ENCODE measurements around the gene CCDC78.

CCDC78 gene

GRCh38 chr16:674214-674881, 51.9 kb downstream of the CCDC78 start:
- H3K4me3 ChIP-seq (ENCODE audit: low read depth, low read length), result no peak overlapping the region
- H3K27ac ChIP-seq, result no peak overlapping the region
- in situ Hi-C loops (cut with HindIII; ENCODE audit: low pct_ligation_motif_present, low sequenced_read_pairs), result no loop called here
- H3K27me3 ChIP-seq (replicated peaks), result no peaks in the 10 kb centered on the region
- peaks cover 48% of the 10 kb centered on the region for H3K36me3 ChIP-seq (replicated peaks)
- no peak for DNase-seq
- TF ChIP-seq CTCF (IDR thresholded peaks at IDR 0.05; ENCODE audit: low read depth, low read length, missing control alignments), result no peak

GRCh38 chr16:673399-673991, 52.7 kb downstream of the CCDC78 start:
- no peak for DNase-seq
- peaks cover 51% of the 10 kb centered on the region for H3K36me3 ChIP-seq (replicated peaks)

DNA sequence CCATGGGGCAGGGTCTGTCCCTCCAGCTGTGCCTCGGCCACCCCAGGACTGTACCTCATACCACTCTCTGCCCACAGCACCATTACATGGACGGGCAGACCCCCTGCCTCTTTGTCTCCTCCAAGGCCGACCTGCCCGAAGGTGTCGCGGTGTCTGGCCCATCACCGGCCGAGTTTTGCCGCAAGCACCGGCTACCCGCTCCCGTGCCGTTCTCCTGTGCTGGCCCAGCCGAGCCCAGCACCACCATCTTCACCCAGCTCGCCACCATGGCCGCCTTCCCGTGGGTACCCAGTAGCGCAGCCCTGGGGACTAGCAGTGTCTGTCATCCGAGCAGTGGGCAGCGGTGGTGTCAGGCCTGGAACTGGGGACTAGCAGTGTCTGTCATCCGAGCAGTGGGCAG, 53.4 kb downstream of the CCDC78 start:
- H3K27me3 ChIP-seq (replicated peaks), result no peaks in the 10 kb centered on the region
- in situ Hi-C loops (cut with HindIII; ENCODE audit: low pct_ligation_motif_present, low sequenced_read_pairs), result no loop called here

More at GRCh38 chr16:673399-673991, 52.7 kb downstream of the CCDC78 start:
- H3K4me3 ChIP-seq (ENCODE audit: low read depth, low read length), result no peak overlapping the region
- H3K27me3 ChIP-seq (replicated peaks), result no peaks in the 10 kb centered on the region
- H3K27ac ChIP-seq, result no peak overlapping the region
- TF ChIP-seq CTCF (IDR thresholded peaks at IDR 0.05; ENCODE audit: low read depth, low read length, missing control alignments), result no peak
- in situ Hi-C loops (cut with HindIII; ENCODE audit: low pct_ligation_motif_present, low sequenced_read_pairs), result no loop called here

More for the DNA sequence above, 53.4 kb downstream of the CCDC78 start:
- no peak overlapping the region for H3K4me3 ChIP-seq (ENCODE audit: low read depth, low read length)
- no peak overlapping the region for H3K27ac ChIP-seq
- no peak for DNase-seq
- H3K36me3 ChIP-seq (replicated peaks), result peaks cover 51% of the 10 kb centered on the region
- no peak for TF ChIP-seq CTCF (IDR thresholded peaks at IDR 0.05; ENCODE audit: low read depth, low read length, missing control alignments)

Data from brain microvascular endothelial cell (primary cell).